Measurements from ENCODE around the gene SIAH1. TPM values are rescaled to one million over a fixed set of nuclear protein-coding genes. Genes with fewer than 3 reads are reported as not detected.
"Not testable (repeated sequence)": the region's sequence is repeated elsewhere in the genome, so short reads cannot be mapped to it uniquely, and the experiment has no call there.

Gene SIAH1
- total RNA-seq, 1 experiment from 2014 or later = 22.7 TPM

DNA sequence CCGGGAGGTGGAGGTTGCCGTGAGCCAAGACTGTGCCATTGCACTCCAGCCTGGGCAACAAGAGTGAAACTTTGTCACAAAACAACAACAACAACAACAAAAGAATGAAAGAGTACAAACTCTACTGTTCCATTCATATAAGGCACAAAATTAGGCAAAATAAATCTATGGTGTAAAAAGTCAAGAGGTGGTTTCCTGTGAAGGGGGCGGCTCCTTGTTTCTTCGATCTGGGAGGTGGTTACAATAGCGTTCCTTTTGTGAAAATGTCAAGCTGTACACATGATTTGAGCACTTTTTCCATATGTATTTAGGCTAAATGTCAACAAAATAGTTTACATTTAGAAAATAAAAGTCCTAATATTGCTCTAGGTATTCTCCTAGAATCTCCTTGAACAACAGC, 6.9 kb downstream of the SIAH1 start:
- Histone ChIP-seq H2AFZ (ENCODE audit: low read depth, low read length, poor library complexity, severe bottlenecking) (no peak overlapping the region), H3K4me2 (ENCODE audit: low read length) (no peak overlapping the region), H3K9ac (ENCODE audit: low read length) (no peak overlapping the region), H3K79me2 (ENCODE audit: insufficient read depth, low read length) (peaks cover 100% of the 10 kb centered on the region), H4K20me1 (ENCODE audit: insufficient read depth) (peaks cover 5% of the 10 kb centered on the region; the same call in 1 of the 2 replicates), H3K27ac (ENCODE audit: low read depth, low read length) (no peak overlapping the region), H3K4me1 (ENCODE audit: control insufficient read depth in 1 of 2, insufficient read depth in 2 of 2, low read length in 2 of 2) (peaks cover 4 to 5% of the 10 kb centered on the region in 2 experiments; a peak in 3 of 4 replicates), H3K36me3 (ENCODE audit: control insufficient read depth in 1 of 2, insufficient read depth in 2 of 2, low read length in 2 of 2) (no peaks in the 10 kb centered on the region), H3K4me3 (replicated peaks in 1 of 2; ENCODE audit: low read depth in 1 of 2, low read length in 2 of 2) (no peak overlapping the region), H3K9me2 (ENCODE audit: insufficient read depth) (no peaks in the 10 kb centered on the region), H3K9me3 (ENCODE audit: control insufficient read depth in 1 of 2, insufficient read depth in 1 of 2, low read depth in 1 of 2, low read length in 2 of 2) (no peaks in the 10 kb centered on the region), H3K27me3 (ENCODE audit: insufficient read depth, low read length) (no peaks in the 10 kb centered on the region)
- DNase-seq (ENCODE audit: low read depth, low spot score) = no peak
- ChIA-PET RAD21 (ENCODE audit: low non-redundant PET in 1 of 2, low total read pairs in 2 of 2, uncharacterized antibody in 2 of 2, unreplicated experiment in 2 of 2) (no interaction called here), CTCF (no interaction called here), POLR2A (interaction anchor here (1.2 kb wide), 1 partner anchor 12 kb away, joined by 6 read pairs; no protein-coding TSS in a partner anchor)
- TF ChIP-seq, protein P1, sequence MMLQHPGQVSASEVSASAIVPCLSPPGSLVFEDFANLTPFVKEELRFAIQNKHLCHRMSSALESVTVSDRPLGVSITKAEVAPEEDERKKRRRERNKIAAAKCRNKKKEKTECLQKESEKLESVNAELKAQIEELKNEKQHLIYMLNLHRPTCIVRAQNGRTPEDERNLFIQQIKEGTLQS (IDR thresholded peaks at IDR 0.05) = no peak
- TF ChIP-seq TCF7L2 (IDR thresholded peaks at IDR 0.05; ENCODE audit: borderline replicate concordance, extremely low read depth, insufficient read depth, insufficient read length) (no peak), SRF (IDR thresholded peaks at IDR 0.05; ENCODE audit: low read depth) (no peak), EZH2 (IDR thresholded peaks at IDR 0.05) (no peak), EZH2phosphoT487 (IDR thresholded peaks at IDR 0.05; ENCODE audit: borderline replicate concordance) (no peak), POLR2A (IDR thresholded peaks at IDR 0.05; ENCODE audit: borderline replicate concordance, extremely low read depth, insufficient read depth, insufficient read length) (no peak), POLR2AphosphoS5 (IDR thresholded peaks at IDR 0.05; ENCODE audit: low read depth, low read length) (no peak), SIN3A (IDR thresholded peaks at IDR 0.05; ENCODE audit: low read depth) (no peak), YY1 (IDR thresholded peaks at IDR 0.05; ENCODE audit: extremely low read depth, insufficient replicate concordance, low read depth, low read length) (no peak), EGR1 (IDR thresholded peaks at IDR 0.05; ENCODE audit: low read depth) (no peak), RAD21 (IDR thresholded peaks at IDR 0.05; ENCODE audit: low read depth) (no peak), ELF1 (IDR thresholded peaks at IDR 0.05; ENCODE audit: borderline replicate concordance, low read depth) (no peak), ZNF274 (IDR thresholded peaks at IDR 0.05; ENCODE audit: low read depth, low read length) (no peak), CEBPB (IDR thresholded peaks at IDR 0.05; ENCODE audit: low read depth) (no peak), CBX3 (IDR thresholded peaks at IDR 0.05; ENCODE audit: low read depth) (no peak)
- TF ChIP-seq, protein P2, sequence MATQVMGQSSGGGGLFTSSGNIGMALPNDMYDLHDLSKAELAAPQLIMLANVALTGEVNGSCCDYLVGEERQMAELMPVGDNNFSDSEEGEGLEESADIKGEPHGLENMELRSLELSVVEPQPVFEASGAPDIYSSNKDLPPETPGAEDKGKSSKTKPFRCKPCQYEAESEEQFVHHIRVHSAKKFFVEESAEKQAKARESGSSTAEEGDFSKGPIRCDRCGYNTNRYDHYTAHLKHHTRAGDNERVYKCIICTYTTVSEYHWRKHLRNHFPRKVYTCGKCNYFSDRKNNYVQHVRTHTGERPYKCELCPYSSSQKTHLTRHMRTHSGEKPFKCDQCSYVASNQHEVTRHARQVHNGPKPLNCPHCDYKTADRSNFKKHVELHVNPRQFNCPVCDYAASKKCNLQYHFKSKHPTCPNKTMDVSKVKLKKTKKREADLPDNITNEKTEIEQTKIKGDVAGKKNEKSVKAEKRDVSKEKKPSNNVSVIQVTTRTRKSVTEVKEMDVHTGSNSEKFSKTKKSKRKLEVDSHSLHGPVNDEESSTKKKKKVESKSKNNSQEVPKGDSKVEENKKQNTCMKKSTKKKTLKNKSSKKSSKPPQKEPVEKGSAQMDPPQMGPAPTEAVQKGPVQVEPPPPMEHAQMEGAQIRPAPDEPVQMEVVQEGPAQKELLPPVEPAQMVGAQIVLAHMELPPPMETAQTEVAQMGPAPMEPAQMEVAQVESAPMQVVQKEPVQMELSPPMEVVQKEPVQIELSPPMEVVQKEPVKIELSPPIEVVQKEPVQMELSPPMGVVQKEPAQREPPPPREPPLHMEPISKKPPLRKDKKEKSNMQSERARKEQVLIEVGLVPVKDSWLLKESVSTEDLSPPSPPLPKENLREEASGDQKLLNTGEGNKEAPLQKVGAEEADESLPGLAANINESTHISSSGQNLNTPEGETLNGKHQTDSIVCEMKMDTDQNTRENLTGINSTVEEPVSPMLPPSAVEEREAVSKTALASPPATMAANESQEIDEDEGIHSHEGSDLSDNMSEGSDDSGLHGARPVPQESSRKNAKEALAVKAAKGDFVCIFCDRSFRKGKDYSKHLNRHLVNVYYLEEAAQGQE (IDR thresholded peaks at IDR 0.05; ENCODE audit: low read depth) = no peak
- TF ChIP-seq, protein P3, sequence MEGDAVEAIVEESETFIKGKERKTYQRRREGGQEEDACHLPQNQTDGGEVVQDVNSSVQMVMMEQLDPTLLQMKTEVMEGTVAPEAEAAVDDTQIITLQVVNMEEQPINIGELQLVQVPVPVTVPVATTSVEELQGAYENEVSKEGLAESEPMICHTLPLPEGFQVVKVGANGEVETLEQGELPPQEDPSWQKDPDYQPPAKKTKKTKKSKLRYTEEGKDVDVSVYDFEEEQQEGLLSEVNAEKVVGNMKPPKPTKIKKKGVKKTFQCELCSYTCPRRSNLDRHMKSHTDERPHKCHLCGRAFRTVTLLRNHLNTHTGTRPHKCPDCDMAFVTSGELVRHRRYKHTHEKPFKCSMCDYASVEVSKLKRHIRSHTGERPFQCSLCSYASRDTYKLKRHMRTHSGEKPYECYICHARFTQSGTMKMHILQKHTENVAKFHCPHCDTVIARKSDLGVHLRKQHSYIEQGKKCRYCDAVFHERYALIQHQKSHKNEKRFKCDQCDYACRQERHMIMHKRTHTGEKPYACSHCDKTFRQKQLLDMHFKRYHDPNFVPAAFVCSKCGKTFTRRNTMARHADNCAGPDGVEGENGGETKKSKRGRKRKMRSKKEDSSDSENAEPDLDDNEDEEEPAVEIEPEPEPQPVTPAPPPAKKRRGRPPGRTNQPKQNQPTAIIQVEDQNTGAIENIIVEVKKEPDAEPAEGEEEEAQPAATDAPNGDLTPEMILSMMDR (IDR thresholded peaks at IDR 0.05 in 2 of 3, conservative IDR thresholded peaks at IDR 0.05 in 1 of 3; ENCODE audit: borderline replicate concordance in 1 of 3, insufficient read depth in 1 of 3, low read depth in 2 of 3, low read length in 2 of 3) = no peak
- no peak for ATAC-seq
- intact Hi-C loops (cut with micrococcal nuclease) = no loop called here
- BruUV-seq (replicated peaks) = no TSS peak

DNA sequence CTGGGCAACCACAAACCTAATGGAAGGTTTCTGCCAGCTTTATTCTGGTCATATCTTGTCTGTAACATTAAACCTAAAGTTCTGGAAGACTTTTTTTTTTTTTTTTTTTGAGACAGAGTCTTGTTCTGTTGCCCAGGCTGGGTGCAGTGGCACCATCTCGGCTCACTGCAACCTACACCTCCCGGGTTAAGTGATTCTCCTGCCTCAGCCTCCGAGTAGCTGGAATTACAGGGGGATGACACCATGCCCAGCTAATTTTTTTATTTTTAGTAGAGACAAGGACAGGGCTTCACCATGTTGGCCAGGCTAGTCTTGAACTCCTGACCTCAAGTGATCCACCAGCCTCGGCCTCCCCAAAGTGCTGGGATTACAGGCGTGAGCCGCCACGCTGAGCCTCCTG, 7.9 kb downstream of the SIAH1 start:
- H3K4me1 ChIP-seq (ENCODE audit: control insufficient read depth in 1 of 2, insufficient read depth in 2 of 2, low read length in 2 of 2); H3K4me3 ChIP-seq (replicated peaks in 1 of 2; ENCODE audit: low read depth in 1 of 2, low read length in 2 of 2); H3K27me3 ChIP-seq (ENCODE audit: insufficient read depth, low read length); CTCF ChIA-PET; H3K27ac ChIP-seq (ENCODE audit: low read depth, low read length); H3K9me2 ChIP-seq (ENCODE audit: insufficient read depth); H3K9me3 ChIP-seq (ENCODE audit: control insufficient read depth in 1 of 2, insufficient read depth in 1 of 2, low read depth in 1 of 2, low read length in 2 of 2); DNase-seq (ENCODE audit: low read depth, low spot score); BruUV-seq (replicated peaks); H3K4me2 ChIP-seq (ENCODE audit: low read length); ATAC-seq; H2AFZ ChIP-seq (ENCODE audit: low read depth, low read length, poor library complexity, severe bottlenecking); H4K20me1 ChIP-seq (ENCODE audit: insufficient read depth); H3K9ac ChIP-seq (ENCODE audit: low read length); intact Hi-C loops (cut with micrococcal nuclease); RAD21 ChIA-PET (ENCODE audit: low non-redundant PET in 1 of 2, low total read pairs in 2 of 2, uncharacterized antibody in 2 of 2, unreplicated experiment in 2 of 2); H3K36me3 ChIP-seq (ENCODE audit: control insufficient read depth in 1 of 2, insufficient read depth in 2 of 2, low read length in 2 of 2): not testable (repeated sequence)
- POLR2A ChIA-PET = interaction anchor here (0.7 kb wide), 1 partner anchor 11 kb away, joined by 3 read pairs; no protein-coding TSS in a partner anchor
- H3K79me2 ChIP-seq (ENCODE audit: insufficient read depth, low read length) = peaks cover 100% of the 10 kb centered on the region
